H9 (cell line): ENCODE data around the gene MARVELD2. TPM values are rescaled to one million over a fixed set of nuclear protein-coding genes. Genes with fewer than 3 reads are reported as not detected.

Experiments
- DNase-seq: peaks from one replicate; pipeline ENCODE4 v3.0.0-alpha.2; 2017
- H2AFZ ChIP-seq: one replicate; pipeline ENCODE4 v1.6.1; 2013; ENCODE audit warnings: mild to moderate bottlenecking, low read length, control low read depth, moderate library complexity
- H2AK5ac ChIP-seq: 2 replicates; pipeline ENCODE4 v1.6.1; 2013; ENCODE audit warnings: low read length, control low read depth, mixed read lengths; ENCODE audit not compliant: insufficient read length
- H2BK120ac ChIP-seq: one replicate; pipeline ENCODE4 v1.6.1; 2013; ENCODE audit warnings: low read depth, mild to moderate bottlenecking, low read length, control low read depth, inconsistent platforms; ENCODE audit not compliant: poor library complexity, severe bottlenecking
- H2BK12ac ChIP-seq: 2 replicates; pipeline ENCODE4 v1.6.1; 2013; ENCODE audit warnings: low read length, control low read depth, mixed read lengths, low read depth; ENCODE audit not compliant: insufficient read length
- H2BK15ac ChIP-seq: 2 replicates; pipeline ENCODE4 v1.6.1; 2013; ENCODE audit warnings: low read depth, low read length, control low read depth
- H2BK20ac ChIP-seq: one replicate; pipeline ENCODE4 v1.6.1; 2013; ENCODE audit warnings: low read depth, mild to moderate bottlenecking, low read length, control low read depth, inconsistent platforms; ENCODE audit not compliant: poor library complexity, severe bottlenecking
- H2BK5ac ChIP-seq: 2 replicates; pipeline ENCODE4 v1.6.1; 2013; ENCODE audit warnings: low read length, control low read depth, mixed read lengths; ENCODE audit not compliant: insufficient read length
- H3K14ac ChIP-seq: 2 replicates; pipeline ENCODE4 v1.6.1; 2013; ENCODE audit warnings: low read length, control low read depth; ENCODE audit not compliant: insufficient read depth
- H3K18ac ChIP-seq: 2 replicates; pipeline ENCODE4 v1.6.1; 2013; ENCODE audit warnings: low read depth, mild to moderate bottlenecking, mixed read lengths, low read length, control low read depth; ENCODE audit not compliant: insufficient read length
- H3K23ac ChIP-seq: 2 replicates; pipeline ENCODE4 v1.6.1; 2013; ENCODE audit warnings: low read length, control low read depth, mixed read lengths, low read depth; ENCODE audit not compliant: insufficient read length
- H3K23me2 ChIP-seq: 2 replicates; pipeline ENCODE4 v1.6.1; 2013; ENCODE audit warnings: low read depth, mild to moderate bottlenecking, mixed read lengths, low read length, control low read depth; ENCODE audit not compliant: insufficient read length, poor library complexity, severe bottlenecking
- H3K27ac ChIP-seq: 2 replicates; pipeline ENCODE4 v1.5.1; 2013; ENCODE audit warnings: low read length, control low read depth, mixed read lengths, low read depth; ENCODE audit not compliant: insufficient read length
- H3K27me3 ChIP-seq: 2 replicates; pipeline ENCODE4 v1.6.1; 2013; ENCODE audit warnings: low read length, control low read depth, inconsistent platforms; ENCODE audit not compliant: insufficient read depth
- H3K4ac ChIP-seq: 2 replicates; pipeline ENCODE4 v1.6.1; 2013; ENCODE audit warnings: low read depth, mild to moderate bottlenecking, control low read depth, inconsistent platforms, low read length, moderate library complexity
- H3K4me1 ChIP-seq: 2 replicates; pipeline ENCODE4 v1.6.1; 2013; ENCODE audit warnings: low read length, control low read depth, inconsistent platforms; ENCODE audit not compliant: insufficient read depth
- H3K4me2 ChIP-seq: 2 replicates; pipeline ENCODE4 v1.6.1; 2013; ENCODE audit warnings: low read length, control low read depth, mixed read lengths; ENCODE audit not compliant: insufficient read length, insufficient read depth
- H3K56ac ChIP-seq: 2 replicates; pipeline ENCODE4 v1.6.1; 2013; ENCODE audit warnings: low read depth, mild to moderate bottlenecking, mixed read lengths, low read length, control low read depth; ENCODE audit not compliant: insufficient read length
- H3K79me1 ChIP-seq: 2 replicates; pipeline ENCODE4 v1.6.1; 2013; ENCODE audit warnings: low read depth, mild to moderate bottlenecking, moderate library complexity, low read length, control low read depth, inconsistent platforms; ENCODE audit not compliant: insufficient read depth, poor library complexity, severe bottlenecking
- H3K79me2 ChIP-seq: 2 replicates; pipeline ENCODE4 v1.6.1; 2013; ENCODE audit warnings: low read length, control low read depth, inconsistent platforms; ENCODE audit not compliant: insufficient read depth
- H3K9ac ChIP-seq: 2 replicates; pipeline ENCODE4 v1.6.1; 2013; ENCODE audit warnings: low read length, control low read depth, mixed read lengths; ENCODE audit not compliant: insufficient read length; ENCODE audit errors: extremely low read depth
- H3K9me3 ChIP-seq: one replicate; pipeline ENCODE4 v1.6.1; 2013; ENCODE audit warnings: low read depth, low read length, inconsistent platforms; ENCODE audit not compliant: control insufficient read depth
- H3T11ph ChIP-seq: one replicate; pipeline ENCODE4 v1.6.1; 2013; ENCODE audit warnings: mild to moderate bottlenecking, low read length, control low read depth, inconsistent platforms
- H4K20me1 ChIP-seq: one replicate; pipeline ENCODE4 v1.6.1; 2013; ENCODE audit not compliant: control insufficient read depth, insufficient read length, insufficient read depth
- H4K5ac ChIP-seq: 2 replicates; pipeline ENCODE4 v1.6.1; 2013; ENCODE audit warnings: low read depth, mild to moderate bottlenecking, mixed read lengths, low read length, control low read depth; ENCODE audit not compliant: insufficient read length
- H4K8ac ChIP-seq: replicated peaks from 2 replicates; pipeline ENCODE4 v1.6.1; 2013; ENCODE audit warnings: low read length, control low read depth, mixed read lengths, low read depth; ENCODE audit not compliant: insufficient read length
- H4K91ac ChIP-seq: 2 replicates; pipeline ENCODE4 v1.6.1; 2013; ENCODE audit warnings: low read depth, mild to moderate bottlenecking, moderate library complexity, mixed read lengths, low read length, control low read depth; ENCODE audit not compliant: insufficient read length
- H3K27ac Mint-ChIP-seq, 3 experiments: 2 replicates in 2 of 3; 3 replicates in 1 of 3; pipeline ENCODE4 v1.8.0; 2020 to 2021; ENCODE audit warnings: mixed read lengths in 3 of 3, mild to moderate bottlenecking in 1 of 3, moderate library complexity in 1 of 3
- H3K27me3 Mint-ChIP-seq: 2 replicates; pipeline ENCODE4 v1.8.0; 2021; ENCODE audit warnings: low read depth, mild to moderate bottlenecking, moderate library complexity, mixed read lengths
- H3K36me3 Mint-ChIP-seq, 3 experiments: 2 replicates in 2 of 3; 3 replicates in 1 of 3; pipeline ENCODE4 v1.8.0; 2020 to 2021; ENCODE audit warnings: low read depth in 3 of 3, mixed read lengths in 3 of 3; ENCODE audit not compliant: insufficient read depth in 1 of 3
- H3K4me1 Mint-ChIP-seq, 2 experiments: 2 replicates each; pipeline ENCODE4 v1.8.0; 2020; ENCODE audit warnings: mixed read lengths in 2 of 2
- H3K4me3 Mint-ChIP-seq, 2 experiments: 2 replicates in 1 of 2; 3 replicates in 1 of 2; pipeline ENCODE4 v1.8.0; 2020 to 2021; ENCODE audit warnings: mild to moderate bottlenecking in 2 of 2, mixed read lengths in 2 of 2, moderate library complexity in 1 of 2
- H3K9me3 Mint-ChIP-seq, 2 experiments: 2 replicates in 1 of 2; 3 replicates in 1 of 2; pipeline ENCODE4 v1.8.0; 2020; ENCODE audit warnings: mild to moderate bottlenecking in 2 of 2, mixed read lengths in 2 of 2, moderate library complexity in 1 of 2
- WGBS: extraction: QIAGEN DNeasy Blood & Tissue Kit; methylation state at CpG from one replicate; pipeline ENCODE4 v1.1.7; 2013; ENCODE audit warnings: missing lambda C conversion rate, low lambda C conversion rate, mixed read lengths; ENCODE audit not compliant: insufficient read length; ENCODE audit errors: extremely low coverage; 5-methylcytosine and 5-hydroxymethylcytosine counted together
- total RNA-seq: library from RNA; stranded (reverse); gene quantifications from 2 replicates; pipeline ENCODE4 v1.2.1, GENCODE V29; 2021
- TF ChIP-seq, protein P1 (sequence below): fragments of 200-600 bp; sonication (generic); conservative IDR thresholded peaks from 3 replicates; pipeline ENCODE4 v1.8.0; 2021; ENCODE audit warnings: antibody characterized with exemption, mild to moderate bottlenecking

Gene MARVELD2
- total RNA-seq, 1 experiment from 2014 or later = 30.3 TPM

DNA sequence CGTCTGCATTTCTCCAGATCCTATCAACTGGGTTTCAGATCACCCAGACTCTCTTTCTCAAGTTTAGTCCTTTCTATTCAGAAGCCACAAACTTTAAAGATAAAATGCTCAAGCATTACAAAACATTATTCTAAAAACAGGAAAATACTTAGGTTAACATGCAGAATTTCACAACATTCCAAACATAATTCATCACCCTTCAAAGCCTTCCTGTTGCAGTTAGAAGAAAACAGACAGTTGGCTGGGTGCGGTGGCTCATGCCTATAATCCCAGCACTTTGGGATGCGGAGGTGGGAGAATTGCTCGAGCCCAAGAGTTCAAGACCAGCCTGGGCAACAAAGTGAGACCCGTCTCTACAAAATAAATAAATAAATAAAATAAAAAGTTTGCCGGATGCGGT lies 70.0 kb downstream of the MARVELD2 start:
- H3K79me2 ChIP-seq = no peaks in the 10 kb centered on the region

More for the DNA sequence above, 70.0 kb downstream of the MARVELD2 start:
- Histone ChIP-seq H2BK120ac (no peak overlapping the region), H4K91ac (no peak overlapping the region), H3K4me1 (peaks cover 2% of the 10 kb centered on the region; the same call in 1 of the 2 replicates), H4K8ac (peak overlapping the region; percentile 55), H3K23ac (no peak overlapping the region), H3K14ac (no peak overlapping the region), H3K4me2 (no peak overlapping the region), H3K23me2 (no peaks in the 10 kb centered on the region), H2BK12ac (no peak overlapping the region), H3K9me3 (no peaks in the 10 kb centered on the region), H2BK5ac (no peak overlapping the region), H3K79me1 (no peaks in the 10 kb centered on the region), H3K27ac (no peak overlapping the region), H3K27me3 (no peaks in the 10 kb centered on the region), H3K4ac (no peak overlapping the region), H3K56ac (no peak overlapping the region), H3T11ph (no peak overlapping the region), H2BK20ac (no peak overlapping the region), H2AK5ac (no peak overlapping the region), H3K18ac (no peak overlapping the region), H3K9ac (no peak overlapping the region), H2BK15ac (no peak overlapping the region), H4K5ac (no peak overlapping the region), H4K20me1 (no peaks in the 10 kb centered on the region), H2AFZ (no peak overlapping the region)
- no peak overlapping the region for H3K27ac Mint-ChIP-seq
- DNase-seq = no peak
- no CpG with 5 or more reads among the region's 7 CpGs for whole genome bisulfite sequencing
- H3K4me3 Mint-ChIP-seq = no peak overlapping the region
- no peaks in the 10 kb centered on the region for H3K9me3 Mint-ChIP-seq
- peaks cover 8 to 9% of the 10 kb centered on the region in 2 experiments for H3K4me1 Mint-ChIP-seq
- no peaks in the 10 kb centered on the region for H3K36me3 Mint-ChIP-seq
- no peaks in the 10 kb centered on the region for H3K27me3 Mint-ChIP-seq
- TF ChIP-seq, protein P1, sequence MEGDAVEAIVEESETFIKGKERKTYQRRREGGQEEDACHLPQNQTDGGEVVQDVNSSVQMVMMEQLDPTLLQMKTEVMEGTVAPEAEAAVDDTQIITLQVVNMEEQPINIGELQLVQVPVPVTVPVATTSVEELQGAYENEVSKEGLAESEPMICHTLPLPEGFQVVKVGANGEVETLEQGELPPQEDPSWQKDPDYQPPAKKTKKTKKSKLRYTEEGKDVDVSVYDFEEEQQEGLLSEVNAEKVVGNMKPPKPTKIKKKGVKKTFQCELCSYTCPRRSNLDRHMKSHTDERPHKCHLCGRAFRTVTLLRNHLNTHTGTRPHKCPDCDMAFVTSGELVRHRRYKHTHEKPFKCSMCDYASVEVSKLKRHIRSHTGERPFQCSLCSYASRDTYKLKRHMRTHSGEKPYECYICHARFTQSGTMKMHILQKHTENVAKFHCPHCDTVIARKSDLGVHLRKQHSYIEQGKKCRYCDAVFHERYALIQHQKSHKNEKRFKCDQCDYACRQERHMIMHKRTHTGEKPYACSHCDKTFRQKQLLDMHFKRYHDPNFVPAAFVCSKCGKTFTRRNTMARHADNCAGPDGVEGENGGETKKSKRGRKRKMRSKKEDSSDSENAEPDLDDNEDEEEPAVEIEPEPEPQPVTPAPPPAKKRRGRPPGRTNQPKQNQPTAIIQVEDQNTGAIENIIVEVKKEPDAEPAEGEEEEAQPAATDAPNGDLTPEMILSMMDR = no peak
